HG02623 (cell line): ENCODE results near the gene CAPN7.

Experiments used
- ATAC-seq: cut with Tn5 transposase; IDR thresholded peaks from one replicate; pipeline ENCODE4 v1.9.1; 2021; ENCODE audit warnings: moderate library complexity; ENCODE audit not compliant: unreplicated experiment

CAPN7 gene

DNA sequence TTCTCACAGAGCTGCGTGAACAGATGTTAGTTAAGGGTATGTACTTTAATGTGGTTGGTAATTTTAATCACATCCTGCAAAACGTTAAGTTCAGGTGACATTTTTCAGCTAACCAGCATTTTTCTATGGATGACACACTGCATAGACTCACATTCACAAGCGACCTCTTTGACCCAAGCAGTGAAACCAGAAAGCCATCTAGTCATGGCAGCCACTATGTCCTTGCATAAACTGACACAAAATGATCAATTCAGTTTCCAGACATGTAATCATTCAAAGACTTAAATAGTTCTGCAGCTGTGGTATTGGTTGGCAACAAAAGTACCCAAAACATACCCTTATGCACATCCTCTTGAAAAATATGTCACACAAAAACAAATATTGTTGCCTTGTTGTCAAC, 7.4 kb upstream of the CAPN7 start:
- no peak for ATAC-seq

DNA sequence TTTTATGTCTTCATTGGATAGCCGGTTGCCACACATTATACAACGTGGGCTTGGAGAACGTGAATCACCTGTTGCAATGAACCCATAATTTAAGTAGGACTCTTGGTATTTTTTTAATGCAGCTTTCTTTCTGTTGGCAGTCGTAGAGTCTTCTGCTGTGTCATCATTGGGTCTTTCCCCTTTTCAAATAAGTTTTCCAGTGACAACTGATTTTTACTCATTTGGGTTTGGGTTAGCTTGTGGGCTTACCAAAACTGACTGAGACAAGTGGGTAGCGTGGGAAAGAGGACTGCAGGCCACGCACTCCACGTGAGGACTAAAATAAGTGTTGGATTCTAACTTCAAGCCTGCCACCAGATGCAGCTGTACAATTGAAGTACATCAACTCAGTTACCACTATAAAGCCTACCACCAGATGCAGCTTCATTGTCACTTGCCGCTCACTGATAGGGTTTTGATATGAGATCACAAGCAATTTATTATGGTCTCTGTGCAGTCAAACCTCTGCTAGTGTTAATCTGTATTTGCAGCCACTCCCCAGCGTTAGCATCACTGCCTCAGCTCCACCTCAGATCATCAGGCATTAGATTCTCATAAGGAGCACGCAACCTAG, 6.4 kb upstream of the CAPN7 start:
- ATAC-seq, result no peak

DNA sequence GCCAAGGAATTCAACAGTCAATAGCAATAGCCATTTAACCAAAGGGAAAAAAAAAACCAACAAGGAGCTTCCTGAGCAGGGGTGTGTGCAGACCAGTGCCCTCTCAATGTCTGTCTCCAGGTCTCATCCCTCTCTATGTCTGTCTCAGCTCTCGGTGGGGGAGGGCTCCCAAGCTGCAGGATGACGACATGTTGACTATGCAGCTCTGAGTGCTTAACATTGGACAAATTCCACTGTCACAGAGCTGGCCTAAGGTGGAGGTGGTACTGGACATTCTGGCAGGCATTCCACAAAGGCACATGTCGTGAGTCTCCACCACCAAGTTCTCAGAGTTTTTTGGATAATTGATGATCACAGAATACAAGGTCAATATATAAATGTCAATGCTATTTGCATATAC, 2.0 kb upstream of the CAPN7 start:
- no peak for ATAC-seq

DNA sequence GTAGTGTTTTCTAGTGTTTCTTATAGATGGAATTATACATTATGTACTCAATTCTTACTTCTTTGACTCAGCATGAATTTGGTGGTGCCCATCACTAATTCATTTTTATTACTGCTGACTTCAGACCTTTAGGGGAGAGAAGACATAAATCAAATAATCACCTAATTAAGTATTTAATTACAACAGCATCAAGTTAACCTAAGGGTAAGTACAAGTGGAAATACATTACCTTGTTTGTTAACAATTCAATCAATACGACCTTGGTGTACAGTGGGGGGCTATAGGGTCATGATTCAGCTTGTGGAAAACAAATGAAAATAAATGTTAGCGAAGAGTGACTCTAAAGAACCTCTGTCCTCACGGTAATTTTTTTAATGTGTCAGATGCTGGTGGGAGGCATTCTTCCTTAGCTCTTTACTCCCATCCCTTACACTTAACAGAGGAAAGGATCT, 538 bp upstream of the CAPN7 start:
- no peak for ATAC-seq

DNA sequence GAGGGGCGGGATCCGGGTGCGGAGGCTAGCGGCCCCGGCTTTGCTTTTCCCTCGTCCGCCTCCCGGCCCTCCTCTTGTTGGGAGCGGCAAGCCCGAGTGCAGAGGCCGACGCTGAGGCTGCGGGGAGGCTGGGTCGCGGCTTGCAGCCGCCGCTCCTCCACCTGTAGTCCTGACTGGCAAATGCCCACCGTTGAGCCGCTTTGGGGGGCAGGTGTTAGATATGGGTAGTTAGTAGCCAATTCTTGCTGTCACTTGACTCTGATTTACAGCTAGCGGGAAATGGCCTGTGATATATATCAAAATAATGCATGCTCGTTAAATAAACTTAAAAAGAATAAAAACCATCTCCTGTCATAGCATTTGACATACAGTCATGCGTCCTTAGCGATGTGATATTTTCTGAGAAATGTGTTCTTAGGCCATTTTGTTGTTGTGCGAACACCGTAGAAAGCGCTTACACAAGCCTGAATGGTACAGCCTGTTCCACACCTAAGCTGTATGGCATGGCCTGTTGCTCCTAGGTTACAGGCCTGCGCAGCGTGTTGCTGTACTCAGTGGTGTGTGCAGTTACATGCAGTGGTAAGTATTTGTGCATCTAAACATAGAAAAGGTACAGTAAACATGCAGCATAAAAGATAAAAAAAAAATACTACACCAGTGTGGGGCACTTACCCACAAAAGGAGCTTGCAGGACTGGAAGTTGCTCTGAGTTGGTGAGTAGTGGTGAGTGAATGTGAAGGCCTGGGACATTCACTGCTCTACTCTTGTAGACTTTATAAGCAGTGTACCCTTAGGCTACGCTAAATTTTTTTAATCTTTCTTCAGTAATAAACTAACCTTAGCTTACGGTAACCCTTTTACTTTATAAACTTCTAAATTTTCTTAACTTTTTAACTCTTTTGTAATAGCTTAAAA, 873 bp downstream of the CAPN7 start:
- ATAC-seq, result no peak

DNA sequence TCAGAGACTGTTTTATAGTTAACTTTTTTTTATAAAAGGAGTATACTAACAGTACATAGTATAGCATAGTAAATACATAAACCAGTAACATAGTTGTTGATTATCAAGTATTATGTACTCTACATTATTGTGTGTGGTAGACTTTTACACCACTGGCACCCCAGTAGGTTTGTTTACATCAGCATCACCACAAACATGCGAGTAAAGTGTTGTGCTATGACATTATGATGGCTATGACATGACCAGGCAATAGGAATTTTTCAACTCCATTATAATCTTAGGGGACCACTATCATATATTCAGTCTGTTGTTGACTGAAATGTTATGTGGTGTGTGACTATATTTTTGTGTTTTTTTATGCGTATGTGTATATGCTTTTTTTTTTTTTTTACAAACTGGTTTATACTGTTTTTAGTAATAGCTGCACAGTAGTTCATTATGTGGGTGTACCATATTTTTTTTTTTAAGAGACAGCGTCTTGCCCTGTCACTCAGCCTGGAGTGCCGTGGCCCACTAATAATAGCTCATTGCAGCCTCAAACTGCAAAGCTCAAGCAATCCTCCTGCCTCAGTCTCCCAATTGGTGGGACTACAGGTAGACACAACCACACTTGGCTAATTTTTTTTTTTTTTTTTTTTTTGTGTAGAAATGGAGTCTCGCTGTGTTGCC, 1.9 kb downstream of the CAPN7 start:
- ATAC-seq, result no peak

DNA sequence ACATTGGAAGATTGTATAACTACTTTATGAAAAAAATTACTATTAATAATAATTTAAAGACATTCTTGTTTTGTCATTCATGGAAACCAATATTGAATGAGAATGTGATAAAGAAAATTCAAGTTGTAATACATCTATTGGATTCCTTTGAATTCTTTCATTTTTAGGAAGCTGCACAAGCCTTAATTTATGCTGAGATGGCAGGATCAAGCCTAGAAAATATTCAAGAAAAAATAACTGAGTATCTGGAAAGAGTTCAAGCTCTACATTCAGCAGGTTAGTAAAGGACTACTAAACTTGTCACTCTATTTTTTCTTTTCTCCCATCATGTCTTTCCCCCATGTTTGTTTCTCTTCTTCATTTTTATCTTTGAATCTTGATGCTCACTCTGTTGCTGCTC, 5.9 kb downstream of the CAPN7 start:
- ATAC-seq, result no peak

DNA sequence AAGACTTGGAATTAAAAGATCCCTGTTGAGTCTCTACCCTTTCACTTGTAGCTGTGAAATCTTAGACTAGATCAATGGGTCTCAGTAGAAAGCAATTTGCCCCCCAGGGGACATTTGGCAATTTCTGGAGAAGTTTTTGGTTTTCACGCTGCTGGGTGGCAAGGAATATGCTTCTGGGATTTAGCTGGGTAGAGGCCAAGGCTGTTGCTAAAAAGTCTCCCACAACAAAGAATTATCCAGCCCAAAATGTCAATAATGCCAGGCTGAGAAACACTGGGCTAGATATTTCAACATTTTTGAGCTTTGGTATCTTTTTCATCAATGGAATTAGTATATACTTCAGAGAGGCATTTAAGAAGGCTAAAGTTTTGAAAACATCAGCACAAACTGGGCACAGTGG, 8.7 kb downstream of the CAPN7 start:
- no peak for ATAC-seq

DNA sequence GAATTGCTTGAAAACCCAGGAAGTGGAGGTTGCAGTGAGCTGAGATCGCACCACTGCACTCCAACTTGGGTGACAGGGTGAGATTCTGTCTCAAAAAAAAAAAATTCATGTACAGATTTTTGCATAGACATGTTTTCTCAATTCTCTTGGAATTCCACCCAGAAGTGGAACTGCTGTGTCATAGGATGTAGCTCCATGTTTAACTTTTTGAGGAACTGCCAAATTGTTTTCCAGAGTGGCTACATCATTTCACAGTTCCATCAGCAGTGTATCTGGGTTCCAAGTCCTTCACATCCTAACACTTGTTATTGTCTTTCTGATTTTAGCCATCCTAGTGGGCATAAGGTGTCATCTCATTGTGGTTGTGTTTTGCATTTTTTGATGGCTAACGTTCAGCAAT, 9.9 kb downstream of the CAPN7 start:
- no peak for ATAC-seq

DNA sequence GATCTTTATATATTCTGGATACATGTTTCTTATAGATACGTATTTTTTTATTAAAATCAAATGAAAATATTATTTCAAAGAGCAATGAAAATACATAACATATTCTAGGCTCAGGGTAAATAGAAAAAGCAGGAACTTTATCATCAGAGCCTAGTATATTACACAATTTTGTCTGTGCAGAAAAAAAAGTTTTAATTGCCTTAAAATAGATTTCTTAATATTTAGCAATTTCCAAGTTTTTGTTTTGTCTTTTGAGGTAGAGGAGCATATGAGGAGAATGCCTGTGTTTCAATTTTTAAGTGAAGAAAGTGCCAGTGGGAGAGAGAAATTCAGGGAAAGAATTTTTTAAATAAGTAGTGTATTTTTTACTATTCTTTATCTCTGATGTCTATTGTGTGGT, 10.5 kb downstream of the CAPN7 start:
- no peak for ATAC-seq

DNA sequence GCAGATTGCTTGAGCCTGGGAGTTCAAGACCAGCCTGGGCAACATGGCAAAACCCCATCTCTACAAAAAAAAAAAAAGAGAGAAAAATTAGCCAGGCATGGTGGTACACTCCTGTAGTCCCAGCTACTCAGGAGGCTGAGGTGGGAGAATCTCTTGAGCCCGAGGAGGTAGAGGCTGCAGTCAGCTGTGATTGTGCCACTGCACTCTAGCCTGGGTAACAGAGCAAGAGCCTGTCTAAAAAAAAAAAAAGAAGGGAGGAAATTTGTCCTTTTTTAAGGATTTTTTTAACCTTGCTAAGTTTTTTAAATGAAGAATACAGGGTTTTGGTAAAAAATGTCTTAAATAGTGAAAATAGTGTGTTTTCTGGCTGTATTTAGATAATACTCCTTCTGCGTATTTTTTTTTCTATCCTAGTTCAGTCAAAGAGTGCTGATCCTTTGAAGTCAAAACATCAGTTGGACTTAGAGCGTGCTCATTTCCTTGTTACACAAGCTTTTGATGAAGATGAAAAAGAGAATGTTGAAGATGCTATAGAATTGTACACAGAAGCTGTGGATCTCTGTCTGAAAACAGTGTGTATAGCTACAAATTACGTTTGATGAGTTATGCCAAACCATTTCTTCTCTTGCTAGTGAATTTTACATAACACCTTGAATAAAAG, 11.1 kb downstream of the CAPN7 start:
- ATAC-seq, result no peak

DNA sequence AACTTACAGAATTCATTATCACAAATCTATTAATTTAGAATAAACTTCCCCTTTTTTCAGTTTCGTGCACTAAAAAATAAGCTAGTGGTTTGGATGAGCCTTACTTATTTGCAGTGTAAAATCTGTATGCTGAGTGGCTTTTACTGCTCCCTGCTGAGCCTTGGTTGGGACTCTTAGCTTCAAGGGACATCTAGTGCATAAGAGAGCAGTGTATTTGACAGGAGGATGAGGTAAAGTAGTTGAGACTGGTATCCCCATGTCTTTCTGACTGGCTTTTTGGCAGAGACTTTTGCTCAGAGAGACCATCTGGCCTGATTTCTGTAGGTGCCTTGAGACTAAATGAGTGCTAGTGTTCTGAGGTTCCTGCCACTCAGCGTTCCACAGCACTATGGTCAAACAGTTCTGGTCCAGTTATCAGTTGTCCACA, 11.8 kb downstream of the CAPN7 start:
- ATAC-seq, result no peak

DNA sequence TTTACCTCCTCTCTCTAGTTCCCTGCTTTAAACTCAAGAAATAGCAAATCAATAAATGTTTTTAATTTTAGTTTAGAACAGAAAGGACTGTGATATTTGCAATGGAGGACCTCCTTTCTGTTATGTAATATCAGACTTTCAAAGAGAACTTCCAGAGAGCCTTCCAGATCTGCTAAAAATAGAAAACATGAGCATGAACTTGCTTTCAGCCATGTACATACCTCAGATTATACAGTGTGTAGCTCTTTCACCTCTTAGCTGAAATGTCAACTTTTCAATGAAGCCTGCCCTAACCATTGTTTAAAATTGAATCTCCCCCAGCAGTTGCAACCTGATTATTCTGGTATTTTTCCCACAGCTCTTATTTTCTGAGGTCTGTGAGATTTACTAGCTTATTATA, 12.6 kb downstream of the CAPN7 start:
- no peak for ATAC-seq

DNA sequence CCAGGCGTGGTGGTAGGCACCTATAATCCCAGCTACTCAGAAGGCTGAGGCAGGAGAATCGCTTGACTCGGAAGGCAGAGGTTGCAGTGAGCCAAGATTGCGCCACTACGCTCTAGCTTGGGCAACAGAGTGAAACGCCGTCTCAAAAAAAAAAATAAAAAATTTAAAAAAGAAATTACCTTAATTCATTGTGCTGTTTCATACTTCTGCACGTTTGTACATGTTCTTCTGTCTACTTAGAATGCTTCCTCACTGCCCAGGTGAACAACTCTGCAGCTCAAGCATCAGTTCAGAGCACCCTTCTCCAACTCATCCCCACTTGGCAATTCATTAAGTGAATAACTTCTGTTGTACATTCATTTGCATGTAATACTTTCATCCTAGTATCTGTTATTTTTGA, 14.0 kb downstream of the CAPN7 start:
- no peak for ATAC-seq

DNA sequence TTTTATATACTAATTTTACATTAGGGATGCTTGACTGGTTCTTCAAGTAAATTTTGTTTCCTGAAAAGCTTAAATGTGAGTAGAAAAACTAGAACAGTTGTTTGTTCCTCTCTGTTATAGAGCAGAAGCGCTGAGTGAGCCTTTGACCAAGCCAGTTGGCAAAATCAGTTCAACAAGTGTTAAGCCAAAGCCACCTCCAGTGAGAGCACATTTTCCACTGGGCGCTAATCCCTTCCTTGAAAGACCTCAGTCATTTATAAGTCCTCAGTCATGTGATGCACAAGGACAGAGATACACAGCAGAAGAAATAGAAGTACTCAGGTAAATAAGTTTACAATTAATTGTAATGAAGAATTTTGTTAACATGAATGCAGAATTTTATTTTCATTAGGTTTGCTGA, 14.6 kb downstream of the CAPN7 start:
- ATAC-seq, result no peak

DNA sequence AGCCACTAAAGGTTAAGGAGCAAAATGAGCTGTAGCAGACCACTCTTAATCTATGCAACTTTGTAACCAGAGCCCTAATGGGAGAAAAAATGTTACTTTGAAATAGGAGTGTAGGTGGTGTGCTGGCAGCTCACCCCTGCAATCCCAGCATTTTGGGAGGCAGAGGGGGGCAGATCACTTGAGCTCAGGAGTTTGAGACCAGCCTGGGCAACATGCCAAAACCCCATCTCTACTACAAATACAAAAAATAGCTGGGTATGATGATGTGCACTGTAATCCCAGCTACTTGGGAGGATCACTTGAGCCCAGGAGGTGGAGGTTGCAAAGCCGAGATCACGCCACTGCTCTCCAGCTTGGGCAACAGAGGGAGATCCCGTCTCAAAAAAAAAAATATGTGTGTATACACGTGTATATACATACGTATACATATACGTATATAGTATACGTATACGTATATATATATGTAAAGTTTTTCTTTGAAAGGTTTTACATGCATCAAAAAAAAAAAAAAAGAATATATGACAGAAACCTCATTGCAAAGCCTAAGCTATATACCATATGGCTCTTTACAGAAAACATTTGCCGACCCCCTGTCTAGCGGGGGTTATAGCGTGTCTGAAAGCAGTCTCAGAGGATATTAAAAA, 15.7 kb downstream of the CAPN7 start:
- no peak for ATAC-seq

DNA sequence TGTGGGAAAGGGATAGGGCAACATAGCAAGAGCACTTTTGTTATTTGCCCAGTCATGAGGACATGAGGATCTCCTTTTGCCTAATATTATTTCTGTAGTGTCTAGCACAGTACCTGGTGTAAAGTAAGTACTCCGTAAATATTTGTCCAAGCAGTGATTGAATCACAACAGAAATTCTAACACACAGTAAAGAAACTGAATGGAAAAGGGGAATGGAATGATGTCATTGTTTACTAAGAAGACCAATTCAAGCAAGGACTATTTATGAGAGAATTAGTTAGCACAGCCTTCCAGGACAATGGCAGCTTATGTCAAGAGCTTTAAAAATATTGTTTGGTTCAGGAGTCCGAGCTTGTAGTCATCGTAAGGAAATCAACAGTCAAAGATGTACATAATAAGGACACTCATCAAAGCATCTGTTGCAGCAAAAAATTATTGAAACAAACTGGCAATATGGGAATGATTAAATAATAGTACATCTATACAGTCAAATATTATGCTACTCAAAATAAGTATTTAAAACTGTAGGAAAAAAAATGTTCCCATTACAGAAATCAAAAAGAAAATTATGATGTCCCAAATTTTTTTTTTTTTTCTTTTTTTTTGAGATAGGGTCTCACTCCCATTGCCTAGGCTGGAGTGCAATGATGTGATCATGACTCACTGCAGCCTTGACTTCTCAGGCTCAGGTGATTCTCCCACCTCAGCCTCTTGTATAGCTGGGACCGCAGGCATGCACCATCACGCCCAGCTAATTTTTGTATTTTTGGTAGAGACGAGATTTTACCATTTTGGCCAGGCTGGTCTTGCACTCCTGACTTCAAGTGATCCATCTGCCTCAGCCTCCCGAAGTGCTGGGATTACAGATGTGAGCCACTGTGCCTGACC, 17.9 kb downstream of the CAPN7 start:
- ATAC-seq, result no peak

DNA sequence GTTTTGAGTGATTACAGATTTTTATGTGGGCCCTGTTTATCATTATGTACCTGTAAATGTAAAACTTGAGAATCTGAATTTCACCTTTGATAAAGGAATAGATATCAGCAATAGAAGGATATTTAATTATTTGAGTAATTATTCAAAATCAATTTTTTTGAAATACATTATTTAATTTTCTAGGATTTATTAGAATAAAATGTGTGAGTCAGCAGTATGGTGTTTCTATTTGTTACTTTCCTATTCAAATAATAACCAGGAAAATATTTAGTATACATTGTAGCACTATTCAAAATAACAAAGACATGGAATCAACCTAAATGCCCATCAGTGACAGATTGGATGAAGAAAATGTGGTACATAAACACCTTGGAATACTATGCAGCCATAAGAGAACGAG, 22.1 kb downstream of the CAPN7 start:
- ATAC-seq, result no peak

DNA sequence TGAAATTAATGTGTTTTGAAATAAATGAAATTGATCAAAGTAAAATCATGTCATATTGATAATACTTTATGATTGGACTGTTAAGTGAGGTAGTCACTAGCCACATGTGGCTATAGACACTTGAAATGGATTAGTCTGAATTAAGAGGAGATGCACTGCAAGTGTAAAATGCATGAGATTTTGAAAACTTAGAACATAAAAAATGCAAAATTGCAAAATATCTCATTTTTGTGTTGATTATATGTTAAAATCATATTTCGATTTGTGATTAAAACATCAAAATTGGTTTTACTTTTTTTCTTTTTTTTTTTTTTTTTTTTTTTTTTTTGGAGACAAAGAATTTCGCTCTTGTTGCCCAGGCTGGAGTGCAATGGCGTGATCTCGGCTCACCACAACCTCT, 23.2 kb downstream of the CAPN7 start:
- no peak for ATAC-seq

DNA sequence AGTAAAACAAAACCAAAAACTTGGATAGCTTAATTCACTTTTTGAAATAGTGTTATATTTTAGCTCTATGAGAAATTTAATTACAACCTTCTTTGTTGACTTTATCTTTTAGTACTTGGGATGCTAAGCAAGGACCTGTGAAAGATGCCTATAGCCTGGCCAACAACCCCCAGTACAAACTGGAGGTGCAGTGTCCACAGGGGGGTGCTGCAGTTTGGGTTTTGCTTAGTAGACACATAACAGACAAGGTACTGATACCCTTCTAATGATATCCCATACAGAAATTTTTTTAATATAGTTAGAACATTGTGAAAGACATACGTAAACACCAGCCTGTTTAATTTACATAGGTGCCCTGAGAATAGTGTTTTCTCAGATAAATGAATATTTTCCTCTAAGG, 35.3 kb downstream of the CAPN7 start:
- no peak for ATAC-seq
